A549 (cell line): Measurements from ENCODE around the gene MBD3.

ENCODE experiments used
- CBX2 ChIP-seq: fragments of 200-600 bp; sonication (generic); IDR thresholded peaks from 2 replicates; pipeline ENCODE4 v1.6.1; 2016; ENCODE audit warnings: low read depth, mild to moderate bottlenecking, borderline replicate concordance
- CHD2 ChIP-seq: fragments of 150-350 bp; IDR thresholded peaks from 2 replicates; pipeline ENCODE4 v1.6.1; 2014; ENCODE audit warnings: low read length; ENCODE audit not compliant: partially characterized antibody
- EP300 ChIP-seq, 2 experiments: fragments of >200 bp; sonication (Bioruptor Twin); formaldehyde crosslinking; IDR thresholded peaks; 2 replicates in 1 of 2; 3 replicates in 1 of 2; pipeline ENCODE4 v1.6.1; 2016 to 2017
- HEYL ChIP-seq: fragments of 250-450 bp; sonication (Bioruptor Pico); IDR thresholded peaks from 2 replicates; pipeline ENCODE4 v1.8.0; 2021; ENCODE audit warnings: mild to moderate bottlenecking, moderate library complexity
- MYC ChIP-seq: IDR thresholded peaks from 2 replicates; pipeline ENCODE4 v1.6.1; 2012; ENCODE audit warnings: mild to moderate bottlenecking, inconsistent platforms, low read length, improper control_type of control experiment, borderline replicate concordance
- NPAS2 ChIP-seq: fragments of 250-450 bp; sonication (Bioruptor Pico); IDR thresholded peaks from 2 replicates; pipeline ENCODE4 v1.8.0; 2022; ENCODE audit warnings: mild to moderate bottlenecking, moderate library complexity, borderline replicate concordance
- POLR2A ChIP-seq: IDR thresholded peaks from 2 replicates; pipeline ENCODE4 v1.6.1; 2012; ENCODE audit warnings: mild to moderate bottlenecking, low read length
- RAD21 ChIP-seq, 2 experiments: fragments of >200 bp in 1 of 2; sonication (Bioruptor Twin) in 1 of 2; formaldehyde crosslinking in 1 of 2; IDR thresholded peaks in 1 of 2; conservative IDR thresholded peaks in 1 of 2; 2 replicates in 1 of 2; 3 replicates in 1 of 2; pipeline ENCODE4 v1.6.1; 2012 to 2018; ENCODE audit warnings: inconsistent platforms in 1 of 2
- RFX5 ChIP-seq: fragments of 450-650 bp; IDR thresholded peaks from 2 replicates; pipeline ENCODE4 v1.7.1; 2014; ENCODE audit warnings: antibody characterized with exemption, mild to moderate bottlenecking, moderate library complexity
- TF ChIP-seq, protein P1 (sequence below): fragments of >200 bp; sonication (Bioruptor Twin); formaldehyde crosslinking; IDR thresholded peaks from 3 replicates; pipeline ENCODE4 v1.5.1; 2016
- TF ChIP-seq, protein P2 (sequence below): fragments of 200-600 bp; sonication (generic); IDR thresholded peaks from 2 replicates; pipeline ENCODE4 v1.6.1; 2016; ENCODE audit warnings: antibody characterized with exemption, mild to moderate bottlenecking, moderate library complexity
- TF ChIP-seq, protein P3 (sequence below): fragments of >200 bp; sonication (Bioruptor Twin); formaldehyde crosslinking; IDR thresholded peaks from 3 replicates; pipeline ENCODE4 v1.6.1; 2016

DNA sequence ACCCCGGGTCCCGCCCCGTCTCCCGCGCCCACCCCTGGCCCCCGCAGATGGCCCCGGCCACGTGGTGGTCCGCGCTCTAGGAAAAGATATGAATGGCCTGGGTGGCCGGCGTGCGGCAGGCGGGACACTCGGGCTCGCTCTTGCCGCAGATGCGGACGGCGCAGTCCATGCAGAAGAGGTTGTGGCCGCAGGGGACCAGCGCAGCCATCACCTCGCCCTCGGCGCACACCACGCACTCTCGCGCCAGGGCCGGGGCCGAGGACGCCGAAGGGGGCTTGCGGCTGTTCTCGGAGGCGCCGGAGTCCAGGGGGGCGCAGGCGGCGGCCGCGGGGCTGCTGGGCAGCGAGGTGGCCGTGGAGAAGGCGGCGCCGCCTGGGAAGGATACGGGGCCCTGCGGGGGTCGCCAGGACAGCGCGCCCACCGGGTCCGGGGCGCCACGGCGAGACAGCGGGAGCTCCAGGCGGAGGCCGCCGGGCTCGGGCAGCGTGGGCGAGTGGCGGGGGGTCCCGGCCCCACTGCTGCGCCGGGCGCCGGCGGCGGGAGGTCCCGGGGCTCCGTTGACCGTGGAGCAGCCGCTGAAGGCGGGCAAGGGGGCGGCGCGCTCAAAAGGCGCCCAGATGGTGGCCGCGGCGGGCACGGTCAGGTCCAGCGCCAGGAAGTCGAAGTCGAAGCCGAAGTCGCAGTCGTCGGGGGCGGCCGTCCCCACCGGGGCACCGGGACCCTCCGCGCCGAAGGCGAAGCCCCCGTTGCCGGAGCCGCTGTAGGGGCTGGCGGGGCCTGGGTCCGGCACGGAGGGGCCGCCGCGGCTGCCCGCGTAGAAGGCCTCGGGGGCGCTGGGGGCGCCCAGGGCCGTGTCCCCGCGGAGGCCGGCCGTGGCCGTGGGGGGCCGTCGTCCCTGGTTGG, 36.9 kb downstream of the MBD3 start:
- TF ChIP-seq, protein P1, sequence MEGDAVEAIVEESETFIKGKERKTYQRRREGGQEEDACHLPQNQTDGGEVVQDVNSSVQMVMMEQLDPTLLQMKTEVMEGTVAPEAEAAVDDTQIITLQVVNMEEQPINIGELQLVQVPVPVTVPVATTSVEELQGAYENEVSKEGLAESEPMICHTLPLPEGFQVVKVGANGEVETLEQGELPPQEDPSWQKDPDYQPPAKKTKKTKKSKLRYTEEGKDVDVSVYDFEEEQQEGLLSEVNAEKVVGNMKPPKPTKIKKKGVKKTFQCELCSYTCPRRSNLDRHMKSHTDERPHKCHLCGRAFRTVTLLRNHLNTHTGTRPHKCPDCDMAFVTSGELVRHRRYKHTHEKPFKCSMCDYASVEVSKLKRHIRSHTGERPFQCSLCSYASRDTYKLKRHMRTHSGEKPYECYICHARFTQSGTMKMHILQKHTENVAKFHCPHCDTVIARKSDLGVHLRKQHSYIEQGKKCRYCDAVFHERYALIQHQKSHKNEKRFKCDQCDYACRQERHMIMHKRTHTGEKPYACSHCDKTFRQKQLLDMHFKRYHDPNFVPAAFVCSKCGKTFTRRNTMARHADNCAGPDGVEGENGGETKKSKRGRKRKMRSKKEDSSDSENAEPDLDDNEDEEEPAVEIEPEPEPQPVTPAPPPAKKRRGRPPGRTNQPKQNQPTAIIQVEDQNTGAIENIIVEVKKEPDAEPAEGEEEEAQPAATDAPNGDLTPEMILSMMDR: no peak
- TF ChIP-seq HEYL (CRISPR knock-in tag): no peak
- TF ChIP-seq POLR2A: no peak
- no peak for TF ChIP-seq NPAS2
- no peak for TF ChIP-seq RFX5
- TF ChIP-seq RAD21 (conservative IDR thresholded peaks at IDR 0.05 in 1 of 2, IDR thresholded peaks at IDR 0.05 in 1 of 2): no peak
- TF ChIP-seq MYC: no peak
- no peak for TF ChIP-seq CBX2
- no peak for TF ChIP-seq CHD2
- TF ChIP-seq, protein P2, sequence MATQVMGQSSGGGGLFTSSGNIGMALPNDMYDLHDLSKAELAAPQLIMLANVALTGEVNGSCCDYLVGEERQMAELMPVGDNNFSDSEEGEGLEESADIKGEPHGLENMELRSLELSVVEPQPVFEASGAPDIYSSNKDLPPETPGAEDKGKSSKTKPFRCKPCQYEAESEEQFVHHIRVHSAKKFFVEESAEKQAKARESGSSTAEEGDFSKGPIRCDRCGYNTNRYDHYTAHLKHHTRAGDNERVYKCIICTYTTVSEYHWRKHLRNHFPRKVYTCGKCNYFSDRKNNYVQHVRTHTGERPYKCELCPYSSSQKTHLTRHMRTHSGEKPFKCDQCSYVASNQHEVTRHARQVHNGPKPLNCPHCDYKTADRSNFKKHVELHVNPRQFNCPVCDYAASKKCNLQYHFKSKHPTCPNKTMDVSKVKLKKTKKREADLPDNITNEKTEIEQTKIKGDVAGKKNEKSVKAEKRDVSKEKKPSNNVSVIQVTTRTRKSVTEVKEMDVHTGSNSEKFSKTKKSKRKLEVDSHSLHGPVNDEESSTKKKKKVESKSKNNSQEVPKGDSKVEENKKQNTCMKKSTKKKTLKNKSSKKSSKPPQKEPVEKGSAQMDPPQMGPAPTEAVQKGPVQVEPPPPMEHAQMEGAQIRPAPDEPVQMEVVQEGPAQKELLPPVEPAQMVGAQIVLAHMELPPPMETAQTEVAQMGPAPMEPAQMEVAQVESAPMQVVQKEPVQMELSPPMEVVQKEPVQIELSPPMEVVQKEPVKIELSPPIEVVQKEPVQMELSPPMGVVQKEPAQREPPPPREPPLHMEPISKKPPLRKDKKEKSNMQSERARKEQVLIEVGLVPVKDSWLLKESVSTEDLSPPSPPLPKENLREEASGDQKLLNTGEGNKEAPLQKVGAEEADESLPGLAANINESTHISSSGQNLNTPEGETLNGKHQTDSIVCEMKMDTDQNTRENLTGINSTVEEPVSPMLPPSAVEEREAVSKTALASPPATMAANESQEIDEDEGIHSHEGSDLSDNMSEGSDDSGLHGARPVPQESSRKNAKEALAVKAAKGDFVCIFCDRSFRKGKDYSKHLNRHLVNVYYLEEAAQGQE: no peak
- TF ChIP-seq, protein P3, sequence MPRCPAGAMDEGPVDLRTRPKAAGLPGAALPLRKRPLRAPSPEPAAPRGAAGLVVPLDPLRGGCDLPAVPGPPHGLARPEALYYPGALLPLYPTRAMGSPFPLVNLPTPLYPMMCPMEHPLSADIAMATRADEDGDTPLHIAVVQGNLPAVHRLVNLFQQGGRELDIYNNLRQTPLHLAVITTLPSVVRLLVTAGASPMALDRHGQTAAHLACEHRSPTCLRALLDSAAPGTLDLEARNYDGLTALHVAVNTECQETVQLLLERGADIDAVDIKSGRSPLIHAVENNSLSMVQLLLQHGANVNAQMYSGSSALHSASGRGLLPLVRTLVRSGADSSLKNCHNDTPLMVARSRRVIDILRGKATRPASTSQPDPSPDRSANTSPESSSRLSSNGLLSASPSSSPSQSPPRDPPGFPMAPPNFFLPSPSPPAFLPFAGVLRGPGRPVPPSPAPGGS: no peak
- no peak for TF ChIP-seq EP300 (IDR thresholded peaks at IDR 0.05)
